Pancreas (tissue), 10 donors: ENCODE data around the gene GJB4. TPM values are rescaled to one million over a fixed set of nuclear protein-coding genes. Genes with fewer than 3 reads are reported as not detected.
A peak's percentile ranks its signal among the peaks of the same experiment; 100 is the strongest.

ENCODE experiments used
- ATAC-seq, 4 donors: fragments of 200-7000 bp; cut with Tn5 transposase; one replicate each; pipeline versions ENCODE4 v1.8.0 to v1.9.1; 2020; ENCODE audit warnings: mild to moderate bottlenecking in 4 of 4, moderate library complexity in 4 of 4
- DNase-seq, 6 donors: peaks; one replicate each; pipeline ENCODE4 v3.0.0-alpha.2; 2020
- FAIRE-seq: peaks from 2 replicates; lab custom pipeline; 2012; peaks lifted over from hg19 to GRCh38; lab: Jason Lieb, UNC
- H3K27ac ChIP-seq, 4 donors: fragments of 200-600 bp; sonication (generic); 1 replicate in 3 of 4; 2 replicates in 1 of 4; pipeline versions ENCODE4 v1.5.0 to v1.8.0; 2020
- H3K27me3 ChIP-seq, 4 donors: fragments of 200-600 bp; one replicate each; pipeline ENCODE4 v1.8.0; 2021
- H3K36me3 ChIP-seq, 3 donors: fragments of 200-600 bp; sonication (generic) in 1 of 3; one replicate each; pipeline versions ENCODE4 v1.5.0 to v1.8.0; 2020 to 2021
- H3K4me1 ChIP-seq, 3 donors: fragments of 200-600 bp; one replicate each; pipeline ENCODE4 v1.8.0; 2021
- H3K4me3 ChIP-seq, 4 donors: fragments of 200-600 bp; sonication (generic) in 2 of 4; one replicate each; pipeline versions ENCODE4 v1.5.0 to v1.8.0; 2020 to 2021
- H3K9me3 ChIP-seq, 4 donors: fragments of 200-600 bp; one replicate each; pipeline ENCODE4 v1.8.0; 2021
- WGBS, 2 donors: extraction: QIAGEN DNeasy Blood & Tissue Kit; methylation state at CpG; one replicate each; pipeline ENCODE4 v1.1.7; 2013; 5-methylcytosine and 5-hydroxymethylcytosine counted together
- intact Hi-C, 3 donors: fragments of 100-400 bp; cut with DNase I; formaldehyde crosslinking; loops; one replicate each; pipeline versions ENCODE4 v1.11.1 to v1.14.2; 2022
- polyA plus RNA-seq, 2 donors: library from polyadenylated mRNA; stranded (reverse); fragments of 200-250 nt; gene quantifications; one replicate each; pipeline ENCODE4 v1.2.3, GENCODE V29; 2013
- total RNA-seq, 6 donors: library from RNA; stranded (reverse); fragmentation: NEBNext Ultra II Directional in 4 of 6; extraction: Animal tissue kit (Norgen Biotek cat#: 25700) in 4 of 6; gene quantifications; one replicate each; pipeline versions ENCODE4 v1.2.1 to v1.2.4, GENCODE V29; 2021 to 2023
- TF ChIP-seq, protein P1 (sequence below), 4 donors: fragments of 200-600 bp; sonication (generic) in 3 of 4; IDR thresholded peaks; one replicate each; pipeline versions ENCODE4 v1.5.0 to v1.8.0; 2021; ENCODE audit warnings: antibody characterized with exemption in 4 of 4
- donor health status: healthy with polysubstance abuse.
- donor health status: DM: no; HTN: no; CAD: no; lungs with moderate emphysema.
- donor health status: DM: no; HTN: no; CAD: no.
- donor health status: control.
- donor health status: control.
- donor health status: Bipolar disorder and iron deficiency.
- donor health status: DM: yes; HTN: yes; CAD: no.
- donor health status: DM: no; HTN: no; CAD: no.
- donor health status: DM: no; HTN: no; CAD: no.
- donor health status: DM: yes; HTN: yes; CAD: no.

GJB4 gene
- total and polyA plus RNA-seq, 8 donors: 0.12 TPM; not detected in 7

DNA sequence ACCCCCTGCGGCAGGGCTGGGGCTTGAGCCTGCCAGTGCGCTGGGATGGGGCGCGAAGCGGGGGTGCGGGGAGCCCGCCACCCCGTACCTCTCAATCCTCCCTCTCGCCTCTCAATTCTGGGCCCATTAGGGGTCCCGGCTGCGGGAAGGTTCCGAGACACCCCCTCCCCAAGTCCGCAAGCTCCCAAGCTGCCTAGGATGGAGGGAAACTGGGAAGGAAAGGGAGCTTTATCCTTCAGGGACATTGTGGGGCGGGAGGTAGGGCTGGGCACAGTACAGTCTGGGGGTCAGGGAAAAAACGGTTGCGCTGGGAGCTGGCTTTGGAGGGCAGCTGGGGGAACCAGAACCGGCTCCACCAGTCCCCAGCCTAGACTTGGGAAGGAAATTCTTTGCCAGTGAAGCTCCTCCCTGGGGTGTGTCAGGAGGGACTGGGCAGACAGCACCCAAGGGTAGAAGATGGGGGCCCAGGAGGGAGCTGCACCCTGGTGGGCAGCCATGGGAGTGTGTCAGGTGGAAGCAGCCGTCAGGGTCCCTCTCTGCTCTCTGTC is 22.4 kb downstream of the GJB4 start:
- Histone ChIP-seq H3K27ac (no peak overlapping the region), H3K4me1 (peaks cover 0 to 13% (median 5%) of the 10 kb centered on the region in 3 donors), H3K9me3 (no peaks in the 10 kb centered on the region), H3K36me3 (no peaks in the 10 kb centered on the region), H3K4me3 (peak overlapping the region in 2 of 4 donors; percentile 41 to 48), H3K27me3 (no peaks in the 10 kb centered on the region)
- WGBS, 2 donors: 6 to 8% methylated on average over 18 of the region's 18 CpGs
- intact Hi-C loops: no loop called here
- peak; percentile 32 to 40 (median 37) for ATAC-seq
- TF ChIP-seq, protein P1, sequence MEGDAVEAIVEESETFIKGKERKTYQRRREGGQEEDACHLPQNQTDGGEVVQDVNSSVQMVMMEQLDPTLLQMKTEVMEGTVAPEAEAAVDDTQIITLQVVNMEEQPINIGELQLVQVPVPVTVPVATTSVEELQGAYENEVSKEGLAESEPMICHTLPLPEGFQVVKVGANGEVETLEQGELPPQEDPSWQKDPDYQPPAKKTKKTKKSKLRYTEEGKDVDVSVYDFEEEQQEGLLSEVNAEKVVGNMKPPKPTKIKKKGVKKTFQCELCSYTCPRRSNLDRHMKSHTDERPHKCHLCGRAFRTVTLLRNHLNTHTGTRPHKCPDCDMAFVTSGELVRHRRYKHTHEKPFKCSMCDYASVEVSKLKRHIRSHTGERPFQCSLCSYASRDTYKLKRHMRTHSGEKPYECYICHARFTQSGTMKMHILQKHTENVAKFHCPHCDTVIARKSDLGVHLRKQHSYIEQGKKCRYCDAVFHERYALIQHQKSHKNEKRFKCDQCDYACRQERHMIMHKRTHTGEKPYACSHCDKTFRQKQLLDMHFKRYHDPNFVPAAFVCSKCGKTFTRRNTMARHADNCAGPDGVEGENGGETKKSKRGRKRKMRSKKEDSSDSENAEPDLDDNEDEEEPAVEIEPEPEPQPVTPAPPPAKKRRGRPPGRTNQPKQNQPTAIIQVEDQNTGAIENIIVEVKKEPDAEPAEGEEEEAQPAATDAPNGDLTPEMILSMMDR (IDR thresholded peaks at IDR 0.05): no peak
- no peak for FAIRE-seq
- no peak for DNase-seq

DNA sequence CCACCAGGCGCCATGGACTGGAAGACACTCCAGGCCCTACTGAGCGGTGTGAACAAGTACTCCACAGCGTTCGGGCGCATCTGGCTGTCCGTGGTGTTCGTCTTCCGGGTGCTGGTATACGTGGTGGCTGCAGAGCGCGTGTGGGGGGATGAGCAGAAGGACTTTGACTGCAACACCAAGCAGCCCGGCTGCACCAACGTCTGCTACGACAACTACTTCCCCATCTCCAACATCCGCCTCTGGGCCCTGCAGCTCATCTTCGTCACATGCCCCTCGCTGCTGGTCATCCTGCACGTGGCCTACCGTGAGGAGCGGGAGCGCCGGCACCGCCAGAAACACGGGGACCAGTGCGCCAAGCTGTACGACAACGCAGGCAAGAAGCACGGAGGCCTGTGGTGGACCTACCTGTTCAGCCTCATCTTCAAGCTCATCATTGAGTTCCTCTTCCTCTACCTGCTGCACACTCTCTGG is 25.2 kb downstream of the GJB4 start:
- Histone ChIP-seq H3K27ac (no peak overlapping the region), H3K4me3 (no peak overlapping the region), H3K27me3 (no peaks in the 10 kb centered on the region), H3K4me1 (peaks cover 0 to 13% (median 5%) of the 10 kb centered on the region in 3 donors), H3K9me3 (no peaks in the 10 kb centered on the region), H3K36me3 (no peaks in the 10 kb centered on the region)
- TF ChIP-seq, protein P1 (IDR thresholded peaks at IDR 0.05): no peak
- 85 to 93% methylated on average over 28 of the region's 28 CpGs for WGBS, 2 donors
- ATAC-seq (no peak), DNase-seq (no peak), FAIRE-seq (no peak)
- intact Hi-C loops: loop anchor here in 1 of 3 donors (5.0 kb wide), 1 partner anchor 68 kb away; no protein-coding TSS in a partner anchor

DNA sequence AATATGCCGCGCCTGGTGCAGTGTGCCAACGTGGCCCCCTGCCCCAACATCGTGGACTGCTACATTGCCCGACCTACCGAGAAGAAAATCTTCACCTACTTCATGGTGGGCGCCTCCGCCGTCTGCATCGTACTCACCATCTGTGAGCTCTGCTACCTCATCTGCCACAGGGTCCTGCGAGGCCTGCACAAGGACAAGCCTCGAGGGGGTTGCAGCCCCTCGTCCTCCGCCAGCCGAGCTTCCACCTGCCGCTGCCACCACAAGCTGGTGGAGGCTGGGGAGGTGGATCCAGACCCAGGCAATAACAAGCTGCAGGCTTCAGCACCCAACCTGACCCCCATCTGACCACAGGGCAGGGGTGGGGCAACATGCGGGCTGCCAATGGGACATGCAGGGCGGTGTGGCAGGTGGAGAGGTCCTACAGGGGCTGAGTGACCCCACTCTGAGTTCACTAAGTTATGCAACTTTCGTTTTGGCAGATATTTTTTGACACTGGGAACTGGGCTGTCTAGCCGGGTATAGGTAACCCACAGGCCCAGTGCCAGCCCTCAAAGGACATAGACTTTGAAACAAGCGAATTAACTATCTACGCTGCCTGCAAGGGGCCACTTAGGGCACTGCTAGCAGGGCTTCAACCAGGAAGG is 25.8 kb downstream of the GJB4 start:
- DNase-seq: no peak
- 76 to 80% methylated on average over 22 of the region's 22 CpGs for WGBS, 2 donors
- intact Hi-C loops: loop anchor here in 1 of 3 donors (5.0 kb wide), 1 partner anchor 67 kb away; no protein-coding TSS in a partner anchor
- no peak for FAIRE-seq
- H3K36me3 ChIP-seq: no peaks in the 10 kb centered on the region
- TF ChIP-seq, protein P1 (IDR thresholded peaks at IDR 0.05): no peak
- no peaks in the 10 kb centered on the region for H3K9me3 ChIP-seq
- H3K4me1 ChIP-seq: peaks cover 0 to 13% (median 5%) of the 10 kb centered on the region in 3 donors
- H3K4me3 ChIP-seq: no peak overlapping the region
- no peak overlapping the region for H3K27ac ChIP-seq
- ATAC-seq: no peak
- H3K27me3 ChIP-seq: no peaks in the 10 kb centered on the region

- TF ChIP-seq, protein P1 (IDR thresholded peaks at IDR 0.05): no peak
- no peaks in the 10 kb centered on the region for H3K27me3 ChIP-seq
- H3K4me3 ChIP-seq: no peak overlapping the region
- WGBS, 2 donors: 50 to 63% methylated on average over 4 of the region's 4 CpGs
- H3K4me1 ChIP-seq: peaks cover 0 to 13% (median 5%) of the 10 kb centered on the region in 3 donors
- FAIRE-seq (no peak), DNase-seq (no peak), ATAC-seq (no peak)
- no peak overlapping the region for H3K27ac ChIP-seq
- intact Hi-C loops: loop anchor here in 1 of 3 donors (5.0 kb wide), 1 partner anchor 66 kb away; no protein-coding TSS in a partner anchor
- no peaks in the 10 kb centered on the region for H3K9me3 ChIP-seq
- no peaks in the 10 kb centered on the region for H3K36me3 ChIP-seq
These were observed 26.4 kb downstream of the GJB4 start for GRCh38 chr1:34785875-34786470.
